H1 (cell line): ENCODE measurements around the gene VIM. TPM values are rescaled to one million over a fixed set of nuclear protein-coding genes. Genes with fewer than 3 reads are reported as not detected.

Experiments
- CBX5 ChIP-seq: fragments of 300-800, 300-1000 bp; sonication (generic); IDR thresholded peaks from 2 replicates; pipeline ENCODE4 v1.7.1; 2016; ENCODE audit warnings: antibody characterized with exemption, low read length, low read depth
- CBX8 ChIP-seq: fragments of 300-800, 300-1000 bp; sonication (generic); IDR thresholded peaks from 2 replicates; pipeline ENCODE4 v1.7.1; 2016; ENCODE audit warnings: low read depth, low read length, borderline replicate concordance
- GABPA ChIP-seq: IDR thresholded peaks from 2 replicates; pipeline ENCODE4 v1.6.1; 2011; ENCODE audit warnings: mild to moderate bottlenecking, low read length, moderate library complexity, borderline replicate concordance; ENCODE audit not compliant: insufficient read depth
- SRF ChIP-seq: IDR thresholded peaks from 2 replicates; pipeline ENCODE4 v1.6.1; 2011; ENCODE audit warnings: mild to moderate bottlenecking, low read depth, low read length, moderate library complexity
- TBP ChIP-seq: IDR thresholded peaks from 2 replicates; pipeline ENCODE4 v1.6.1; 2011; ENCODE audit warnings: low read depth, low read length, improper control_type of control experiment
- TEAD4 ChIP-seq: IDR thresholded peaks from 2 replicates; pipeline ENCODE4 v1.6.1; 2012; ENCODE audit warnings: low read depth, low read length, inconsistent platforms, mixed read lengths
- polyA plus RNA-seq, 7 experiments: library from polyadenylated mRNA; depleted of rRNA in 3 of 7; stranded (reverse) in 5 of 7; unstranded in 2 of 7; fragments of >200 nt in 5 of 7; fragments of 200-250 nt in 2 of 7; gene quantifications; 1 replicate in 5 of 7; 2 replicates in 1 of 7; 4 replicates in 1 of 7; pipeline versions ENCODE4 v1.2.1 to v1.2.3, GENCODE V29; 2011 to 2013; ENCODE audit warnings: missing spikeins in 2 of 7, mixed read lengths in 2 of 7
- total RNA-seq: library from RNA; stranded (reverse); fragmentation: NEBNext Ultra II Directional; extraction: Animal tissue kit (Norgen Biotek cat#: 25700); gene quantifications from 2 replicates; pipeline ENCODE4 v1.2.1, GENCODE V29; 2021
- TF ChIP-seq, protein P1 (sequence below): fragments of 300-600 bp; sonication (generic); IDR thresholded peaks from 2 replicates; pipeline ENCODE4 v1.7.1; 2012; ENCODE audit warnings: low read length, moderate library complexity, mild to moderate bottlenecking, inconsistent platforms; ENCODE audit not compliant: insufficient replicate concordance
- TF ChIP-seq, protein P2 (sequence below): IDR thresholded peaks from 2 replicates; pipeline ENCODE4 v1.6.1; 2012; ENCODE audit warnings: inconsistent platforms
- TF ChIP-seq, protein P3 (sequence below): IDR thresholded peaks from 2 replicates; pipeline ENCODE4 v1.6.1; 2011; ENCODE audit warnings: low read depth, mild to moderate bottlenecking, low read length; ENCODE audit not compliant: insufficient read depth

VIM gene
- total and polyA plus RNA-seq, 2 of the 8 experiments (the other 6 are each of a cell fraction or from before 2014, with no cell fraction given), result 347 to 372 TPM

DNA sequence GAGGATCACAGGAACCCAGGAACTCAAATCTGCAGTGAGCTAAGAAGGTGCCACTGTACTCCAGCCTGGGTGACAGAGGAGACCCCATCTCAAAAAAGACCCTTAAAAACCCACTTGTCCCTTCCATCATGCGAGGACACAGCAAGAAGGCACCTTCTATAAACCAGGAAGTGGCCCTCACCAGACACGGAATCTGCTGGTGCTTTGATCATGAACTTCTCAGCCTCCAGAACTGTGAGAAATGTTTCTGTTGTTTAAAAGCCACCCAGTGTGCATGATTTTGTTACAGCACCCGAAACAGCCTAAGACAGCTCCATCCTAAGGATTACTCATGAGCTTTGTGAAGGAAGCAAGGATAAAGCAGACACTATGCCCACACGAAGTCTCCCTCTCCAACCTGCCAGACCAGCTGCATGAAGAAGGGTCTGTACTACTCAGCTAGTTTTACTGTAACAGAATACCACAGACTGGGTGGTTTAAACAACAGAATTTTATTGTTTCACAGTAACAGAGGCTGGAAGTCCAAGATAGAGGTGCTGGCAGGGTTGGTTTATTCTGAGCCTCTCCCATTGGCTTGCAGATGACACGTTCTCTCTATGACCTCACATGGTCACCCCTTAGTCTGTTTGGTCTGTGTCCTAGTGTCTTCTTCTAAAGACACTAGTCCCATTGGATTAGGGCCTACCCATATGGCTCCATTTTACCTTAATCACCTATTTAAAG lies 13.7 kb downstream of the VIM start (continued):
- TF ChIP-seq, protein P1, sequence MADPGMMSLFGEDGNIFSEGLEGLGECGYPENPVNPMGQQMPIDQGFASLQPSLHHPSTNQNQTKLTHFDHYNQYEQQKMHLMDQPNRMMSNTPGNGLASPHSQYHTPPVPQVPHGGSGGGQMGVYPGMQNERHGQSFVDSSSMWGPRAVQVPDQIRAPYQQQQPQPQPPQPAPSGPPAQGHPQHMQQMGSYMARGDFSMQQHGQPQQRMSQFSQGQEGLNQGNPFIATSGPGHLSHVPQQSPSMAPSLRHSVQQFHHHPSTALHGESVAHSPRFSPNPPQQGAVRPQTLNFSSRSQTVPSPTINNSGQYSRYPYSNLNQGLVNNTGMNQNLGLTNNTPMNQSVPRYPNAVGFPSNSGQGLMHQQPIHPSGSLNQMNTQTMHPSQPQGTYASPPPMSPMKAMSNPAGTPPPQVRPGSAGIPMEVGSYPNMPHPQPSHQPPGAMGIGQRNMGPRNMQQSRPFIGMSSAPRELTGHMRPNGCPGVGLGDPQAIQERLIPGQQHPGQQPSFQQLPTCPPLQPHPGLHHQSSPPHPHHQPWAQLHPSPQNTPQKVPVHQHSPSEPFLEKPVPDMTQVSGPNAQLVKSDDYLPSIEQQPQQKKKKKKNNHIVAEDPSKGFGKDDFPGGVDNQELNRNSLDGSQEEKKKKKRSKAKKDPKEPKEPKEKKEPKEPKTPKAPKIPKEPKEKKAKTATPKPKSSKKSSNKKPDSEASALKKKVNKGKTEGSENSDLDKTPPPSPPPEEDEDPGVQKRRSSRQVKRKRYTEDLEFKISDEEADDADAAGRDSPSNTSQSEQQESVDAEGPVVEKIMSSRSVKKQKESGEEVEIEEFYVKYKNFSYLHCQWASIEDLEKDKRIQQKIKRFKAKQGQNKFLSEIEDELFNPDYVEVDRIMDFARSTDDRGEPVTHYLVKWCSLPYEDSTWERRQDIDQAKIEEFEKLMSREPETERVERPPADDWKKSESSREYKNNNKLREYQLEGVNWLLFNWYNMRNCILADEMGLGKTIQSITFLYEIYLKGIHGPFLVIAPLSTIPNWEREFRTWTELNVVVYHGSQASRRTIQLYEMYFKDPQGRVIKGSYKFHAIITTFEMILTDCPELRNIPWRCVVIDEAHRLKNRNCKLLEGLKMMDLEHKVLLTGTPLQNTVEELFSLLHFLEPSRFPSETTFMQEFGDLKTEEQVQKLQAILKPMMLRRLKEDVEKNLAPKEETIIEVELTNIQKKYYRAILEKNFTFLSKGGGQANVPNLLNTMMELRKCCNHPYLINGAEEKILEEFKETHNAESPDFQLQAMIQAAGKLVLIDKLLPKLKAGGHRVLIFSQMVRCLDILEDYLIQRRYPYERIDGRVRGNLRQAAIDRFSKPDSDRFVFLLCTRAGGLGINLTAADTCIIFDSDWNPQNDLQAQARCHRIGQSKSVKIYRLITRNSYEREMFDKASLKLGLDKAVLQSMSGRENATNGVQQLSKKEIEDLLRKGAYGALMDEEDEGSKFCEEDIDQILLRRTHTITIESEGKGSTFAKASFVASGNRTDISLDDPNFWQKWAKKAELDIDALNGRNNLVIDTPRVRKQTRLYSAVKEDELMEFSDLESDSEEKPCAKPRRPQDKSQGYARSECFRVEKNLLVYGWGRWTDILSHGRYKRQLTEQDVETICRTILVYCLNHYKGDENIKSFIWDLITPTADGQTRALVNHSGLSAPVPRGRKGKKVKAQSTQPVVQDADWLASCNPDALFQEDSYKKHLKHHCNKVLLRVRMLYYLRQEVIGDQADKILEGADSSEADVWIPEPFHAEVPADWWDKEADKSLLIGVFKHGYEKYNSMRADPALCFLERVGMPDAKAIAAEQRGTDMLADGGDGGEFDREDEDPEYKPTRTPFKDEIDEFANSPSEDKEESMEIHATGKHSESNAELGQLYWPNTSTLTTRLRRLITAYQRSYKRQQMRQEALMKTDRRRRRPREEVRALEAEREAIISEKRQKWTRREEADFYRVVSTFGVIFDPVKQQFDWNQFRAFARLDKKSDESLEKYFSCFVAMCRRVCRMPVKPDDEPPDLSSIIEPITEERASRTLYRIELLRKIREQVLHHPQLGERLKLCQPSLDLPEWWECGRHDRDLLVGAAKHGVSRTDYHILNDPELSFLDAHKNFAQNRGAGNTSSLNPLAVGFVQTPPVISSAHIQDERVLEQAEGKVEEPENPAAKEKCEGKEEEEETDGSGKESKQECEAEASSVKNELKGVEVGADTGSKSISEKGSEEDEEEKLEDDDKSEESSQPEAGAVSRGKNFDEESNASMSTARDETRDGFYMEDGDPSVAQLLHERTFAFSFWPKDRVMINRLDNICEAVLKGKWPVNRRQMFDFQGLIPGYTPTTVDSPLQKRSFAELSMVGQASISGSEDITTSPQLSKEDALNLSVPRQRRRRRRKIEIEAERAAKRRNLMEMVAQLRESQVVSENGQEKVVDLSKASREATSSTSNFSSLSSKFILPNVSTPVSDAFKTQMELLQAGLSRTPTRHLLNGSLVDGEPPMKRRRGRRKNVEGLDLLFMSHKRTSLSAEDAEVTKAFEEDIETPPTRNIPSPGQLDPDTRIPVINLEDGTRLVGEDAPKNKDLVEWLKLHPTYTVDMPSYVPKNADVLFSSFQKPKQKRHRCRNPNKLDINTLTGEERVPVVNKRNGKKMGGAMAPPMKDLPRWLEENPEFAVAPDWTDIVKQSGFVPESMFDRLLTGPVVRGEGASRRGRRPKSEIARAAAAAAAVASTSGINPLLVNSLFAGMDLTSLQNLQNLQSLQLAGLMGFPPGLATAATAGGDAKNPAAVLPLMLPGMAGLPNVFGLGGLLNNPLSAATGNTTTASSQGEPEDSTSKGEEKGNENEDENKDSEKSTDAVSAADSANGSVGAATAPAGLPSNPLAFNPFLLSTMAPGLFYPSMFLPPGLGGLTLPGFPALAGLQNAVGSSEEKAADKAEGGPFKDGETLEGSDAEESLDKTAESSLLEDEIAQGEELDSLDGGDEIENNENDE, result no peak
- TF ChIP-seq TEAD4 (no peak), TBP (no peak), CBX5 (no peak), GABPA (no peak), SRF (no peak), CBX8 (no peak)
- TF ChIP-seq, protein P2, sequence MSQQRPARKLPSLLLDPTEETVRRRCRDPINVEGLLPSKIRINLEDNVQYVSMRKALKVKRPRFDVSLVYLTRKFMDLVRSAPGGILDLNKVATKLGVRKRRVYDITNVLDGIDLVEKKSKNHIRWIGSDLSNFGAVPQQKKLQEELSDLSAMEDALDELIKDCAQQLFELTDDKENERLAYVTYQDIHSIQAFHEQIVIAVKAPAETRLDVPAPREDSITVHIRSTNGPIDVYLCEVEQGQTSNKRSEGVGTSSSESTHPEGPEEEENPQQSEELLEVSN, result no peak
- TF ChIP-seq, protein P3, sequence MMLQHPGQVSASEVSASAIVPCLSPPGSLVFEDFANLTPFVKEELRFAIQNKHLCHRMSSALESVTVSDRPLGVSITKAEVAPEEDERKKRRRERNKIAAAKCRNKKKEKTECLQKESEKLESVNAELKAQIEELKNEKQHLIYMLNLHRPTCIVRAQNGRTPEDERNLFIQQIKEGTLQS, result no peak
